Ectodermal cell (in vitro differentiated cells): ENCODE results near the gene ASF1B. TPM values are rescaled to one million over a fixed set of nuclear protein-coding genes. Genes with fewer than 3 reads are reported as not detected.
"Not testable (repeated sequence)": the region's sequence is repeated elsewhere in the genome, so short reads cannot be mapped to it uniquely, and the experiment has no call there.

Experiments
- H3K27ac ChIP-seq: 2 replicates; pipeline ENCODE4 v1.7.0; 2013; ENCODE audit warnings: mild to moderate bottlenecking, low read depth, low read length; ENCODE audit not compliant: insufficient read depth, poor library complexity, severe bottlenecking
- H3K27me3 ChIP-seq: 2 replicates; pipeline ENCODE4 v1.7.0; 2013; ENCODE audit warnings: mild to moderate bottlenecking, low read length; ENCODE audit not compliant: insufficient read depth, control insufficient read depth, poor library complexity, severe bottlenecking
- H3K36me3 ChIP-seq: one replicate; pipeline ENCODE4 v1.7.0; 2013; ENCODE audit warnings: low read length; ENCODE audit not compliant: control insufficient read depth, insufficient read depth
- H3K4me1 ChIP-seq: one replicate; pipeline ENCODE4 v1.7.0; 2013; ENCODE audit warnings: low read length; ENCODE audit not compliant: control insufficient read depth, insufficient read depth
- H3K4me3 ChIP-seq: 2 replicates; pipeline ENCODE4 v1.7.0; 2013; ENCODE audit warnings: low read depth, low read length, control low read depth; ENCODE audit not compliant: insufficient read depth
- H3K9me3 ChIP-seq: 2 replicates; pipeline ENCODE4 v1.7.0; 2013; ENCODE audit warnings: mild to moderate bottlenecking, low read length, moderate library complexity; ENCODE audit not compliant: control insufficient read depth
- WGBS, 2 experiments: methylation state at CpG; one replicate each; pipeline ENCODE4 v1.1.7; 2013; ENCODE audit warnings: missing lambda C conversion rate in 2 of 2; 5-methylcytosine and 5-hydroxymethylcytosine counted together
- polyA plus RNA-seq, 4 experiments: library from polyadenylated mRNA; stranded (reverse); fragments of 50-300 nt; gene quantifications; one replicate each; pipeline ENCODE4 v1.2.3, GENCODE V29; 2013

Gene ASF1B
- 38.7 TPM for polyA plus RNA-seq (2013, experiment 1 of 4)
- 38.9 TPM for polyA plus RNA-seq (2013, experiment 2 of 4)
- 34.6 TPM for polyA plus RNA-seq (2013, experiment 3 of 4)
- 31.9 TPM for polyA plus RNA-seq (2013, experiment 4 of 4)

GRCh38 chr19:14136509-14137281, at the start of gene ASF1B:
Gene ASF1B (minus strand): TSS chr19:14136589. CDS start chr19:14136456, 133 bp downstream.
- Histone ChIP-seq H3K36me3 (no peaks in the 10 kb centered on the region), H3K27me3 (no peaks in the 10 kb centered on the region), H3K4me3 (peak within 1 kb of the TSS; percentile 90), H3K9me3 (no peaks in the 10 kb centered on the region), H3K4me1 (peaks cover 20% of the 10 kb centered on the region), H3K27ac (peak within 1 kb of the TSS; percentile 92)
- 0% methylated on average over 78 of the region's 78 CpGs for WGBS, 2 experiments

- H3K27ac ChIP-seq, H3K27me3 ChIP-seq, H3K4me3 ChIP-seq, H3K4me1 ChIP-seq, H3K36me3 ChIP-seq, H3K9me3 ChIP-seq: not testable (repeated sequence)
- WGBS, 2 experiments, result 100% methylated on average over 1 of the region's 1 CpG; no CpG with 5 or more reads in 1 of the 2 experiments
Observed at GRCh38 chr19:14185691-14186090, 49.3 kb upstream of the ASF1B start.

DNA sequence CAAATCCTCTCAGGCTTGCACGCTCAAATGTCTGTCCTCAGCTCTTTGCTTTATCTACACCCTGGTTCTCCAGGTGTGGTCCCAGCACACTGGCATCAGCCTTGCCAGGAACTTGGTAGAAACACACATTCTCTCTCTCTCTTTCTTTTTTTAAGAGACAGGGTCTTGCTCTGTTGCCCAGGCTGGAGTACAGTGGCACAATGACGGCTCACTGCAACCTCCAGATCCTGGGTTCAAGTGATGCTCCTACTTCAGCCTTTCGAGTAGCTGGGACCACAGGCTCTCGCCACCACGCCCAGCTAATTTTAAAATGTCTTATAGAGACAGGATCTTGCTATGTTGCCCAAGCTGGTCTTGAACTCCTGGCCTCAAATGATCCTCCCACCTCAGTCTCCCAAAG, 48.8 kb upstream of the ASF1B start:
- Histone ChIP-seq H3K27me3 (no peaks in the 10 kb centered on the region), H3K36me3 (no peaks in the 10 kb centered on the region), H3K9me3 (no peaks in the 10 kb centered on the region), H3K27ac (no peak overlapping the region), H3K4me1 (no peaks in the 10 kb centered on the region), H3K4me3 (no peak overlapping the region)
- WGBS, 2 experiments, result 91 to 96% methylated on average over 5 of the region's 5 CpGs

DNA sequence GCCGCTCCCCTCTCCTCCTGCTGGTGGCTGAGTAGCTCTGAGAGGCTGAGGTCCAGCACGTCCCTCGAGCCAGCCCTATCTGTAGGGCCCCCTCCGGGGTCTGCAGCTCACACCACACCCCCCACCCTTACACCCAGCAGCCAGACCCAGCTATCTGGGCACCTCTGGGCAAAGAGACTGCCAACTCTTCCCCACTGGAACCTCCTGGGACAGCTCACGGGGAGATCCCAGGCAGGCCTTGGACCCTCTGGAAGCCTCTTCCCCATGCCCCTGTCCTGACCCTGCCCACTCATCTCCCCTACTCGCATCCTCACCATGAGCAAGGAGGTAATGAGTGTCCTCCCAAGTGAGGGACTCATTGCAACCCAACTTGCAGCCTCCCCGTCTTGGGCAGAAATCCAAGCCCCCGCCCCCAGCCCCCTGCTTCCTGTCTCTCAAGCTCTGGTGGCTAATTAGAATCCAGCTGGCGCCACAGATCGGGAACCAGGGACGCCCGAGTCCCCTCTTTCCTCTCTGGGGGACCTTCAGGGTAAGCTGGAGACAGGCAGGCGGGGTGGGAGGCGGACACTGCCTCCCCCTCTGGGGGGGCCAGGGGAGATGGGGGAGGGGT, 47.5 kb upstream of the ASF1B start:
- WGBS, 2 experiments, result 86 to 87% methylated on average over 12 of the region's 14 CpGs
- Histone ChIP-seq H3K27ac (no peak overlapping the region), H3K27me3 (no peaks in the 10 kb centered on the region), H3K4me3 (no peak overlapping the region), H3K36me3 (no peaks in the 10 kb centered on the region), H3K4me1 (no peaks in the 10 kb centered on the region), H3K9me3 (no peaks in the 10 kb centered on the region)

DNA sequence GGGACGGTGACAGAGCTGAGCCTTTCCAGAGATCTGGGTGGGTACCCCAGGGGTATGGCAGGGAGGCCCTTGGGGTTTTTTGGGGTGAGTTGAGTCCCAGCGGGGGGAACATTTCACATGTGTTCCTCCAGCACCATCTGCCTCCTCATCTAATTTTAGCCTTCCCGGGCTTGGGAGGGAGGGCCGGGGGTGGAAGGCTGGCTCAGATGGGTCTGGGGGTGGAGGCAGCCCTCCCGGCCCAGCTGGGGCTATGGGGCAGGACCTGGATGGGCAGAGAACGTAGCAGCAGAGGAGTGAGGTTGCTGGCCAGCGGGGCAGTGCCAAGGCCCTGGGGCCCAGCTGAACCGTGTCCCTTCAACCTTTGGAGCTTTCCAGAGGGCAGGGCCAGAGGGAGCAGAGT, 46.1 kb upstream of the ASF1B start:
- H3K9me3 ChIP-seq, result no peaks in the 10 kb centered on the region
- no peaks in the 10 kb centered on the region for H3K4me1 ChIP-seq
- H3K27me3 ChIP-seq, result no peaks in the 10 kb centered on the region
- H3K4me3 ChIP-seq, result no peak overlapping the region
- 94 to 96% methylated on average over 7 to 8 of the region's 8 CpGs for WGBS, 2 experiments
- H3K36me3 ChIP-seq, result peaks cover 3% of the 10 kb centered on the region
- H3K27ac ChIP-seq, result no peak overlapping the region

DNA sequence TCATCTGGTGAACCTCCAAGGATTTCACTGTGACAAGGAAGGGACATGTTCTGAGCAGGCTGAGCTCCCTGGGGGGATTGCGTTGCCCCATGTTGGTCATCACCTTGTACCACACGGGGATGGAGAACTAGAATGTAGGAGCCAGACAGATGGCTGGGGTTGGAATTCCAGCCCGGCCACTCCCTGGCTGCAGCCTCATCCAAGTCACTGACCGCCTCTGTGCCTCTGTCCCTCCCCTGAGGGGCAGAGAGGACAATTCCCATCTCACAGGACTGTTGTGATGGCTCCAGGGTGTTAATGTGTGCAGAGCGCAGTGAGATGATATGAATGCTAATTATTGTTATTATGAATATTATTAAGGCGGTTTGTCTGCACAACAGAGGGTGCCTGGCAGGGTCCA, 45.5 kb upstream of the ASF1B start:
- H3K27me3 ChIP-seq, result no peaks in the 10 kb centered on the region
- H3K27ac ChIP-seq, result no peak overlapping the region
- H3K4me1 ChIP-seq, result no peaks in the 10 kb centered on the region
- no peak overlapping the region for H3K4me3 ChIP-seq
- peaks cover 9% of the 10 kb centered on the region for H3K36me3 ChIP-seq
- 92 to 93% methylated on average over 6 of the region's 6 CpGs for WGBS, 2 experiments
- no peaks in the 10 kb centered on the region for H3K9me3 ChIP-seq

DNA sequence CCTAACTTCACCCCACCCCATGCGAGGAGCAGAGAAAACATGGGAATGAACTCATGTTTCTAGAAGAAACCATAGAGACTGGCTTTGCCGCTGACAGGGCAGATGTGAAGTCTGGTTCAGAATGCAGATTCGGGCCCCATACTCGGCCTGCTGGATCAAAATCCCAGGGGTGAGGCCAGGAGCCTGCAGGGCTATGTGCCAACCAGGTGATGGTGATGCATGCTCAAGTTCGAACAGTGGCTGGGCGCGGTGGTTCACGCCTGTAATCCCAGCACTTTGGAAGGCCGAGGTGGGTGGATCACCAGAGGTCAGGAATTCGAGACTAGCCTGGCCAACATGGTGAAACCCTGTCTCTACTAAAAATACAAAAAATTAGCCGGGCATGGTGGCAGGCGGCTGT, 44.8 kb upstream of the ASF1B start:
- peaks cover 11% of the 10 kb centered on the region for H3K36me3 ChIP-seq
- H3K27me3 ChIP-seq, H3K4me1 ChIP-seq, H3K4me3 ChIP-seq, H3K27ac ChIP-seq, H3K9me3 ChIP-seq: not testable (repeated sequence)
- WGBS, 2 experiments, result 93 to 95% methylated on average over 12 of the region's 12 CpGs

GRCh38 chr19:14177496-14178074, 41.2 kb upstream of the ASF1B start:
- no peaks in the 10 kb centered on the region for H3K9me3 ChIP-seq
- no peaks in the 10 kb centered on the region for H3K27me3 ChIP-seq
- H3K36me3 ChIP-seq, result peaks cover 27% of the 10 kb centered on the region
- no peak overlapping the region for H3K4me3 ChIP-seq
- no peak overlapping the region for H3K27ac ChIP-seq
- no peaks in the 10 kb centered on the region for H3K4me1 ChIP-seq
- 95 to 97% methylated on average over 23 of the region's 23 CpGs for WGBS, 2 experiments

DNA sequence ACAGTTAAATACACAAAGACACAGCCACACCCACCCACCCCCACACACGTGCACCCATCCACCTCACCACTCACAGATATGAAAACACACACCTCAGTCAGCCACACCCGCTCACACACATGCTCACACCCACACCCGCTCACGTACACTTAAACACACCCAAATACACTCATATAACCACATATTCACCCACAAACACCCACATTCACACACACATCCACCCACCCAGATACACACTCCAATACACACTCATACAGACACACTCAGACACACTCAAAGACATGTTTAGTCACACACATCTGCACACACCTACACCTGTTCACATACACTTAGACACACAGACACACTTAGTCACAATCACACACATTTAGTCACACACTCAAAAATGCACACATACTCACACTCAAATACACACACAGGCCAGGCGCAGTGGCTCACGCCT, 39.0 kb upstream of the ASF1B start:
- peaks cover 47% of the 10 kb centered on the region for H3K36me3 ChIP-seq
- H3K9me3 ChIP-seq, result no peaks in the 10 kb centered on the region
- no peak overlapping the region for H3K27ac ChIP-seq
- 94% methylated on average over 6 of the region's 6 CpGs for WGBS, 2 experiments
- H3K4me1 ChIP-seq, result no peaks in the 10 kb centered on the region
- H3K4me3 ChIP-seq, result no peak overlapping the region
- H3K27me3 ChIP-seq, result no peaks in the 10 kb centered on the region

- Histone ChIP-seq H3K9me3 (no peaks in the 10 kb centered on the region), H3K4me1 (no peaks in the 10 kb centered on the region), H3K27ac (no peak overlapping the region), H3K36me3 (peaks cover 52% of the 10 kb centered on the region), H3K4me3 (no peak overlapping the region), H3K27me3 (no peaks in the 10 kb centered on the region)
- WGBS, 2 experiments, result 92 to 94% methylated on average over 9 of the region's 9 CpGs
Observed at GRCh38 chr19:14174883-14175282, 38.5 kb upstream of the ASF1B start.
